Naive B cell (primary cell): ENCODE data around the gene CDKN3. TPM values are rescaled to one million over a fixed set of nuclear protein-coding genes. Genes with fewer than 3 reads are reported as not detected.
"Not testable (repeated sequence)": the region's sequence is repeated elsewhere in the genome, so short reads cannot be mapped to it uniquely, and the experiment has no call there.

ENCODE experiments used
- ATAC-seq, 2 donors: fragments of 150-1000 bp; cut with Tn5 transposase; 2 replicates each; pipeline ENCODE4 v1.10.0; 2021; ENCODE audit warnings: low read depth in 2 of 2, mild to moderate bottlenecking in 2 of 2, moderate library complexity in 2 of 2
- DNase-seq: peaks from one replicate; pipeline ENCODE4 v3.0.0; 2022
- H3K27ac Mint-ChIP-seq, 6 donors: one replicate each; pipeline ENCODE4 v1.8.0; 2020 to 2022; ENCODE audit warnings: mild to moderate bottlenecking in 6 of 6, mixed read lengths in 6 of 6, moderate library complexity in 5 of 6, inconsistent platforms in 2 of 6
- H3K27me3 Mint-ChIP-seq, 3 donors: one replicate each; pipeline ENCODE4 v1.8.0; 2021 to 2022; ENCODE audit warnings: mixed read lengths in 3 of 3, mild to moderate bottlenecking in 1 of 3
- H3K36me3 Mint-ChIP-seq, 2 donors: one replicate each; pipeline ENCODE4 v1.8.0; 2020 to 2022; ENCODE audit warnings: mixed read lengths in 2 of 2, inconsistent platforms in 1 of 2, mild to moderate bottlenecking in 1 of 2
- H3K4me1 Mint-ChIP-seq, 3 donors: one replicate each; pipeline ENCODE4 v1.8.0; 2020 to 2022; ENCODE audit warnings: mixed read lengths in 3 of 3, inconsistent platforms in 1 of 3, mild to moderate bottlenecking in 1 of 3, moderate library complexity in 1 of 3
- H3K4me3 Mint-ChIP-seq, 8 donors: one replicate each; pipeline ENCODE4 v1.8.0; 2020 to 2022; ENCODE audit warnings: mild to moderate bottlenecking in 8 of 8, mixed read lengths in 8 of 8, moderate library complexity in 8 of 8, inconsistent platforms in 2 of 8
- H3K9me3 Mint-ChIP-seq, 7 donors: one replicate each; pipeline ENCODE4 v1.8.0; 2020 to 2022; ENCODE audit warnings: mixed read lengths in 7 of 7, mild to moderate bottlenecking in 5 of 7, inconsistent platforms in 2 of 7, moderate library complexity in 1 of 7
- polyA plus RNA-seq, 6 donors: library from polyadenylated mRNA; unstranded; fragments of 300-500 nt; fragmentation: Illumina TruSeq; gene quantifications; one replicate each; pipeline ENCODE4 v1.2.3, GENCODE V29; 2021; ENCODE audit warnings: low read depth in 6 of 6

CDKN3 gene
- polyA plus RNA-seq, 6 donors from 2014 or later, result 1.1 to 2.3 (median 1.2) TPM; not detected in 1

DNA sequence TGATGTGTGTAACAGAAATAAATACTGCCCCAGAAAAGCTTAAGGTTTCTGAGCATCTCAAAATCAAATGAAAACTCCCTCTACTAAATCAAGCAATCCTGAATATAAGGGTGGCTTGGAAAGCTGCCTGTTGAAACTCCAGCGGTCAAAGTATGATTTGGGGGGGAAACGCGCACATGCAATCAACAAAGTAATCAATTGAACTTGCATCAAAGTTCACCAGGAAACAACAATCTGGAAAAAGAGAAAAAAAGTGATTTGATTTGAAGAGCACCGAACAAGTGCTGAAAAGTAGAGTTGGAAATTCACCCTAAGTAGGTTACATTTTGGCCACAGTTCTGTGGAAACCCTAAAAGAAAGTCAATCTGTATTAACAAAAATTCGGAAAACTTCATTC is 43.7 kb downstream of the CDKN3 start:
- Mint-ChIP-seq H3K4me1 (peaks cover 32 to 50% (median 34%) of the 10 kb centered on the region in 3 donors), H3K9me3 (no peaks in the 10 kb centered on the region), H3K36me3 (peaks cover 0 to 6% of the 10 kb centered on the region in 2 donors), H3K27me3 (peaks cover 0 to 7% (median 0%) of the 10 kb centered on the region in 3 donors), H3K27ac (peak overlapping the region; percentile 38 to 92 (median 80)), H3K4me3 (peak overlapping the region; percentile 84 to 92 (median 89))
- ATAC-seq (no peak), DNase-seq (no peak)

DNA sequence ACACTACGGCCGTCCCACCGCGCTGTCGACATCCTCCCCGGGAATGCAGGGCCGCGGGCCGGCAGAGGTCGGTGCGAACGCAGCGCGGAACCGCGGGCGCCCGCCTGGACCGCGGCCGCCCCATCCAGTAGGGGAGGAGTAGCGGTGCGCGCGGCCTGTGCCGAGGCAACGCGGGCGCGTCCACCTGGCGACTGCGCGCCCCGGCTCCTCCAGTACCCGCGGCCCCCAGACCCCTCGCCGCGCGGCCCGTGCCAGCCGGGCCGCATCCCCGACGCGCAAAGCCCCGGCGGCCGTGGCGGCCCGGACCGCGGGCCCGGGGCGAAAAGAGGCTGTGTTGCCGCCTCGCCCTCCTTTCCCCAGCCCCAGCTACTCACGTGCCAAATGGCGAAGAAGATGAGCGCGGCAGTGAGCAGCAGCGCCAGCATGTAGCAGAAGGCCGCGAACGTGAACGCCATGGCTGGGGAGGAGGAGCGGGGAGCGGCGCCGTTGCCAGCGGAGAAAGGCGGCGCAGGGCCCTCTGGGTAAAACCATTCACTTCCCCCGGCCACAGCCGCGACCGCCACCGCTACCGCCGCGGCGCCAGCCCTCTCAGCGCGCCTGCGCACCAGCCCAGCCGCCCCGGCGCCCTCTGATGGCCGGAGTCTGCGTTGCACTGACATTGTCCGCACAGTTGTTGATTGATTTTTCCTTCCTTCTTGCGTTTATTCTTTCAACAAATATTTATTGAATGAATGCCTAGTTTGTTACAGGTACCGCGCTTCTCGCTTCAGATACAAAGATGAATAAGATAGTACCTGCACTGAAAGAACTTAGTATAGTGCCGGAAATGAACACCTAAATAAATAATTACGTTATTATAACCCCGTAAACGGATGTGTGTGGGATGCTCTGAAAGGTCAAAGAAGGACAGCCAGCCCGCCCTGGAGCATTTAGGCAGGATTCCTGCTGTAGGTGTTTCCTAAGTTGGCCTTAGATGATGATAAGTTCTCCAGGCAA is 44.4 kb downstream of the CDKN3 start, which contains the start of gene CNIH1:
CNIH1 (minus strand) TSS at position 502 of the 996 bp plus-strand sequence; CDS start at position 455, 47 bp downstream.
- H3K4me1 Mint-ChIP-seq, result peaks cover 27 to 45% (median 28%) of the 10 kb centered on the region in 3 donors
- no peaks in the 10 kb centered on the region for H3K36me3 Mint-ChIP-seq
- peaks cover 0 to 13% (median 0%) of the 10 kb centered on the region in 3 donors for H3K27me3 Mint-ChIP-seq
- ATAC-seq (peak; percentile 94), DNase-seq (peak; percentile 94)
- peak within 1 kb of the TSS; percentile 80 to 96 (median 92) for H3K27ac Mint-ChIP-seq
- no peaks in the 10 kb centered on the region for H3K9me3 Mint-ChIP-seq
- peak within 1 kb of the TSS; percentile 88 to 94 (median 91) for H3K4me3 Mint-ChIP-seq

DNA sequence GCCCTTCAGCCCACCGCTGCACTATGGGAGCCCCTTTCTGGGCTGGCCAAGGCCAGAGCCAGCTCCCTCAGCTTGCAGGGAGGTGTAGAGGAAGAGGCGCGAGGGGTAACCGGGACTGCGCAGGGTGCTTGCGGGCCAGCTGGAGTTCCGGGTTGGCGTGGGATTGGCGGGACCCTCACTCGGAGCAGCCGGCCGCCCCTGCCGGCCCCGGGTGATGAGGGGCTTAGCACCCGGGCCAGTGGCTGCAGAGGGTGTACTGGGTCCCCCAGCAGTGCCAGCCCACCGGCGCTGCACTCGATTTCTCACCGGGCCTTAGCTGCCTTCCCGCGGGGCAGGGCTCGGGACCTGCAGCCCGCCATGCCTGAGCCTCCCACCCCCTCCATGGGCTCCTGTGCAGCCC is 46.2 kb downstream of the CDKN3 start:
- H3K4me1 Mint-ChIP-seq, result peaks cover 16 to 31% (median 23%) of the 10 kb centered on the region in 3 donors
- not testable (repeated sequence) for H3K4me3 Mint-ChIP-seq, ATAC-seq, H3K36me3 Mint-ChIP-seq, H3K9me3 Mint-ChIP-seq, H3K27ac Mint-ChIP-seq, DNase-seq
- H3K27me3 Mint-ChIP-seq, result peaks cover 0 to 19% (median 4%) of the 10 kb centered on the region in 3 donors

DNA sequence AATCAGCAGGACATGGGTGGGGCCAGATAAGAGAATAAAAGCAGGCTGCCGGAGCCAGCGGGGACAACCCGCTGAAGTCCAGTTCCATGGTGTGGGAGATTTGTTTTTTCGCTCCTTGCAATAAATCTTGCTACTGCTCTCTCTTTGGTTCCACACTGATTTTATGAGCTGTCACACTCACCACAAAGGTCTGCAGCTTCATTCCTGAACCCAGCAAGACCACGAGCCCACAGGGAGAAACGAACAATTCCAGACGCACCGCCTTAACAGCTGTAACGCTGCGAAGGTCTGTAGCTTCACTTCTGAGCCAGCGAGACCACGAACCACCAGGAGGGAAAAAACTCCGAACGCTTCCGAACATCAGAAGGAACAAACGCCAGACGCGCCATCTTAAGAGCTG is 47.2 kb downstream of the CDKN3 start:
- DNase-seq (no peak), ATAC-seq (no peak)
- H3K4me1 Mint-ChIP-seq, result peaks cover 16 to 24% (median 23%) of the 10 kb centered on the region in 3 donors
- H3K4me3 Mint-ChIP-seq, result no peak overlapping the region
- peak overlapping the region in 2 of 6 donors; percentile 11 to 72 for H3K27ac Mint-ChIP-seq
- H3K9me3 Mint-ChIP-seq, result no peaks in the 10 kb centered on the region
- H3K27me3 Mint-ChIP-seq, result peaks cover 4 to 20% (median 4%) of the 10 kb centered on the region in 3 donors
- H3K36me3 Mint-ChIP-seq, result no peaks in the 10 kb centered on the region

DNA sequence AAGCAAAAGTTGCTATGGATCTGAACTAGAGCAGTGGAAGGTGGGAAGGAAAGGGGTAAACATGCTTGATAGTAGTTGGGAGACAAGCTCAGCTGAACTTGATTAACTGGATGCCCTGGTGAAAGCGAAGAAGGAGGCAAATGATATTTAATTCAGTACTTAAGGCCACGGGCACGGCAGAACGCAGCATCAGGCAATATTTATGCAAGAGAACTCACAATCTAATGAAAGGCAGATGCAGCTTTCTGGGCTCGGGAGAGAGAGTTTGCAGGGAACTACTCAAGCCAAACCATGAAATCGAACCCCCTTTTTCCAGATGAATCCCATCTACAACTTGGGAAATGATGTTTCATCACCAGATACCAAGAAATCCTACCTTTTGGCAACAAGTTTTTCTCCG is 47.9 kb downstream of the CDKN3 start:
- Mint-ChIP-seq H3K4me1 (peaks cover 16 to 17% (median 16%) of the 10 kb centered on the region in 3 donors), H3K9me3 (no peaks in the 10 kb centered on the region), H3K27ac (no peak overlapping the region), H3K36me3 (no peaks in the 10 kb centered on the region), H3K27me3 (peaks cover 4 to 25% (median 8%) of the 10 kb centered on the region in 3 donors), H3K4me3 (peak overlapping the region in 3 of 8 donors; percentile 10 to 35 (median 31))
- no peak for ATAC-seq
- DNase-seq, result no peak

DNA sequence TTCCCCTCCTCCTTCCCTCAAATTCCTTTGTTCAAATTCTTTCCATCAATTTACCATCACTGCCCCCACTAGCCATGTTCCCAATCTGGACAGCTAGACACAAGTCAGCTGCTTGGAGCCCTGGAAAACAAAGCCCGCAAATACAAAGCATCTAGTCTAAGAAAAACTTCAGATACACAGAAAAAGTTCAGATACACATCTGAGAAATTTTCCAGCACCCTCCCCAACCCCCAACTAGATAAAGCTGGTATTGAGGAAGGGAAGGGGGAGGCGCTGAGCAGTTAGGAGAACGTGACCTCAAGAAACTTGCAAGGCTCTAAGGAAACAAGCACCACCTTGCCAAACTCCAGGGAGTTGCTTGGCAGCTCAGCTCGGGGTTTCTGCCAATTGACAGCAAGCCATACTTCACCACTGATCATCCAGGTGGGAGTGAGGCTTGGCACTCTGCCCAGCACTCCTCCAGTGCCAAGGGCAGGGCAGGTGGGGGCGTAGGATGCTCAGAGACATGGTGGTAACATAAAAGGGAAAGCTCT is 49.4 kb downstream of the CDKN3 start:
- Mint-ChIP-seq H3K27me3 (peaks cover 4 to 25% (median 8%) of the 10 kb centered on the region in 3 donors), H3K4me3 (peak overlapping the region in 1 of 8 donors; percentile 16), H3K4me1 (peaks cover 7 to 14% (median 8%) of the 10 kb centered on the region in 3 donors), H3K9me3 (no peaks in the 10 kb centered on the region), H3K36me3 (no peaks in the 10 kb centered on the region), H3K27ac (no peak overlapping the region)
- DNase-seq (no peak), ATAC-seq (no peak)

DNA sequence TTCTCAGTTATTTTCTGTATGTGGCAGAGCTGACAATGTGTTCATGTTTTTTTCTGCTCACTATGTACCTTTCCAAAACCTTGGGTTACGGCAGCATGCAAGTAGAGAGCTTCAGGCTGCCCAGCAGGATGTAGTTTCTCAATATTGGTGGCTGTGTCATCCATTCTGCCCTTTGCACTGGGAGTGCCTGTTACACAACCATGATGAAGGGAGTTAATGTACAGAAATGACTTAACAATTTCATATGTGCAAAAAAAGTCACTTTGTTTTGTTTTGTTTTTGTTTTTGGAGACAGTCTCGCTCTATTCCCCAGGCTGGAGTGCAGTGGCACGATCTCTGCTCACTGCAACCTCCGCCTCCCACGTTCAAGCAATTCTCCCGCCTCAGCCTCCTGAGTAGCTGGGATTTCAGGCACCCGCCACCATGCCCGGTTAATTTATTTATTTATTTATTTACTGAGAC is 50.5 kb downstream of the CDKN3 start:
- H3K36me3 Mint-ChIP-seq, result no peaks in the 10 kb centered on the region
- peaks cover 4 to 25% (median 8%) of the 10 kb centered on the region in 3 donors for H3K27me3 Mint-ChIP-seq
- ATAC-seq (no peak), DNase-seq (no peak)
- H3K27ac Mint-ChIP-seq, result no peak overlapping the region
- no peak overlapping the region for H3K4me3 Mint-ChIP-seq
- no peaks in the 10 kb centered on the region for H3K9me3 Mint-ChIP-seq
- peaks cover 0 to 8% (median 0%) of the 10 kb centered on the region in 3 donors for H3K4me1 Mint-ChIP-seq

DNA sequence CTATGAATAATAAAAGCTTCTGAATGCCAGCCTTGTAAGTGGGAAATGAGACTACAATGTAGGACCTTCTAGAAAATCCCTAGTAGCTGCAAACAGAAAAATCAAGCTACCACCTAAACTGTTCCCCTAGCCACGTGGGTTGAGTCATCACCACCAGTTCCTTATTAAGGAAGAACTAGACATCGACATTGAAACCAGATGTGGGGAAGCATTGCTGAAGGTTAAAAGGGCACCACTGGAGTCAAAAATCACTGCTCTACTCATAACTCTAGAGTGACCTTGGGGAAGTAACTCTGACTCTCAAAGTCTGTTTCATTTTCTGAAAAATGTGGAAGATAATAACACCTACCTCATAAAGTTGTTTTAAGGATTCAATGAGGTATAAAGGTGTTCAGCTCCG is 53.7 kb downstream of the CDKN3 start:
- no peaks in the 10 kb centered on the region for H3K36me3 Mint-ChIP-seq
- DNase-seq, result no peak
- ATAC-seq, result peak in 1 of 2 donors; percentile 16
- H3K4me1 Mint-ChIP-seq, result peaks cover 0 to 8% (median 0%) of the 10 kb centered on the region in 3 donors
- no peak overlapping the region for H3K4me3 Mint-ChIP-seq
- no peaks in the 10 kb centered on the region for H3K9me3 Mint-ChIP-seq
- H3K27ac Mint-ChIP-seq, result no peak overlapping the region
- peaks cover 4 to 18% (median 8%) of the 10 kb centered on the region in 3 donors for H3K27me3 Mint-ChIP-seq

DNA sequence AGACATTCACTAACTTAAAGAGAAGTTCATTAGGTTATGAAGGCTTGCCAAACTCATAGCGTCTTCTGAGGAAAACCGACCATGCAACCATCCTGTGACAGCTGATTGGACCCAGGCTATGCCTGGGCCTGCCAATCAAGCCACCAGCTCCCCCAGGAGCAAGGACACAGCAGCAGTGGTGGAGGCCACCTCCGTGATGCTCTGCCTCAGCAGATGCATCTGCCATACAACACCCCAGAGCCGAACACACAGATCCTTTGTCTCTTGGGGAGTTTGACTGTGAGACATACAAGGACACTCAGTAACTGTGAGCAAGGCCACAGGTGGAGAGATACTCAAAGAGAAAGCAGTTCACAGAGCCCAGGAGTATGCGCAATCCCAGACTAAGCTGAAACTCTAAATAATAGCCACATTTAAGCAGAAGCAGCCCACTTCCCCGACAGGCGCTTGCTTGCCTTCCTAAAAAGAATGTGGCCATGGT is 54.4 kb downstream of the CDKN3 start:
- peaks cover 4 to 12% (median 8%) of the 10 kb centered on the region in 3 donors for H3K27me3 Mint-ChIP-seq
- H3K4me3 Mint-ChIP-seq, result no peak overlapping the region
- H3K4me1 Mint-ChIP-seq, result peaks cover 0 to 8% (median 0%) of the 10 kb centered on the region in 3 donors
- H3K36me3 Mint-ChIP-seq, result no peaks in the 10 kb centered on the region
- H3K27ac Mint-ChIP-seq, result peak overlapping the region in 2 of 6 donors; percentile 46 to 58
- ATAC-seq, result no peak
- no peak for DNase-seq
- no peaks in the 10 kb centered on the region for H3K9me3 Mint-ChIP-seq

DNA sequence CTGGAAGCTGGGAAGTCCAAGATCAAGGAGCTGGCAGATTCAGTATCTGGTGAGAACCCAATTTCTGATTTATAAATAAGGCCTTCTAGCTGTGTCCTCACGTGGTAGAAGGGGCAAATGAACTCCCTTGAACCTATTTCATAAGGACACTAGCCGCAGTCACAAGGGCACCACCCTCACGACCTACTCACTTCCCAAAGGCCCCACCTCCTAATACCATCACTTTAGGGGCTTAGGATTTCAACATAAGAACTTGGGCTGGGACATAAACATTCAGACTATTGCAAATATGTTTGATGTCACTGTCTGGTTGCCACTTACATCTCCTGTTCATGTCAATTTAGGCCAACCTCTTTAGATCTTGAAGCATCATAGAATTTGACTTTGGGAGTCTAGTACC is 55.2 kb downstream of the CDKN3 start:
- Mint-ChIP-seq H3K4me3 (no peak overlapping the region), H3K27ac (no peak overlapping the region), H3K4me1 (peaks cover 0 to 8% (median 0%) of the 10 kb centered on the region in 3 donors), H3K36me3 (no peaks in the 10 kb centered on the region), H3K27me3 (peaks cover 0 to 8% (median 7%) of the 10 kb centered on the region in 3 donors), H3K9me3 (no peaks in the 10 kb centered on the region)
- DNase-seq (no peak), ATAC-seq (no peak)

DNA sequence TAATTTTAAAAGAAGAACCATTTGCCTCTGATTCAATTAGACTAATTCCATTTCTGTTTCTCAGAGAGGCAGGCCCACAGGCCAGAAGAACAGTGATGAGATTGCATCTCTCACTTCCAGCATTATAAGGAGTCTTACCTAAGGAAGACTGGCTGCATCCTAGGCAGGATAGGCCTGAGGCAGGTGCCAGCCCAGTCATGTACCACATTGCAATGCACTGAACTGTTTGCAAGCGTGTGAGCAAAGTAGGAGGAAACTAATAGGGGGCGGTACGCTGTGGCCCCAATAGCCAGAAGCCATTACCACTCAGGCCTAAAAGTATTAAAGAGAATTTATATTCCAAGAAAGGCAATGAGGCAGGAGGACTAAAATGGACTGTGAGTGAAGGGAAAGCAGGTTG is 56.4 kb downstream of the CDKN3 start:
- Mint-ChIP-seq H3K4me3 (no peak overlapping the region), H3K27ac (no peak overlapping the region), H3K9me3 (peaks cover 0 to 2% (median under 1%) of the 10 kb centered on the region in 7 donors), H3K4me1 (peaks cover 0 to 8% (median 0%) of the 10 kb centered on the region in 3 donors), H3K27me3 (peaks cover 0 to 8% (median 7%) of the 10 kb centered on the region in 3 donors), H3K36me3 (peaks cover under 1 to 2% of the 10 kb centered on the region in 2 donors)
- ATAC-seq (no peak), DNase-seq (no peak)

DNA sequence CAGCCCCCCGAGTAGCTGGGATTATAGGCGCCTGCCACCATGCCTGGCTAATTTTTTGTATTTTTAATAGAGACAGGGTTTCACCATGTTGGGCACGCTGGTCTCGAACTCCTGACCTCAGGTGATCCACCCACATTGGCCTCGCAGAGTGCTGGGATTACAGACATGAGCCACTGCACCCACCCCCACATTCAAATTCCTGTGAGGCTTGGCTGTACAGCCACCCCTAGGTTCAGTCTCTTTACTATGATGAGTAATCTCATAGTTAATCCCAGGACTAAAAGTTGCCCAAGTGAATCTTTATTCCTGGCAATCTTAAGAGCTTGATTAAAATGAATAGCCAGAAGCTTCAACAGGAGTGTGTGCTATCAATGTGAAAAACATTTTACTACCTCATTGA is 57.2 kb downstream of the CDKN3 start:
- not testable (repeated sequence) for DNase-seq

DNA sequence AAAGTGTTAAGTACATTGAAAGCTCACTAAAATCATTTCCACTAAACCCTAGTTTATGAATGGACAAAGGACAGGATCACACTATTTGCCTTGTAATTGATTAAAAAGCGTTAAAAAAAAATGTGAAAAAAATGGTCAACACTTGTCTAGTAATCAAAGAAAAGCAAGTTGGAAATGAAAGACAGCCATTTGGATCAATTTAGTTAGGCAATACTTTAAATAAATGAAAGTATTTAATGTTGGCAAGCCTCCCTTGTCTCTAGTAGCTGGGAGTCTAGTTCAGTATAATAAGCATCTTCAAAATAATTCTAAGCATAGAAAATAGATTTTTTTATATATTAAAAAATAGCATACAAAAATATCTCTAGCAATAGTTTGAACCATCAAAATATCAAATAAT is 58.6 kb downstream of the CDKN3 start:
- H3K36me3 Mint-ChIP-seq, result peaks cover 7 to 18% of the 10 kb centered on the region in 2 donors
- ATAC-seq, result no peak
- H3K4me3 Mint-ChIP-seq, result no peak overlapping the region

More for the DNA sequence above, 57.2 kb downstream of the CDKN3 start:
- H3K27me3 Mint-ChIP-seq, ATAC-seq, H3K4me1 Mint-ChIP-seq, H3K9me3 Mint-ChIP-seq, H3K36me3 Mint-ChIP-seq, H3K27ac Mint-ChIP-seq, H3K4me3 Mint-ChIP-seq: not testable (repeated sequence)

More for the DNA sequence above, 58.6 kb downstream of the CDKN3 start:
- H3K27ac Mint-ChIP-seq, result no peak overlapping the region
- H3K27me3 Mint-ChIP-seq, result no peaks in the 10 kb centered on the region
- peaks cover 0 to 8% (median 0%) of the 10 kb centered on the region in 3 donors for H3K4me1 Mint-ChIP-seq
- DNase-seq, result no peak
- H3K9me3 Mint-ChIP-seq, result peaks cover 0 to 20% (median 6%) of the 10 kb centered on the region in 7 donors
